T follicular helper cell (primary cell): ENCODE results near the gene HYDIN.

ENCODE experiments used
- DNase-seq: peaks from one replicate; pipeline ENCODE4 v3.0.0-alpha.2; 2020; ENCODE audit warnings: low read depth
- total RNA-seq, 2 experiments: gene quantifications; one replicate each; lab custom pipeline; 2026; lab: John Stamatoyannopoulos, UW

Gene HYDIN
- 0 reads per million in 2 experiments for total RNA-seq

DNA sequence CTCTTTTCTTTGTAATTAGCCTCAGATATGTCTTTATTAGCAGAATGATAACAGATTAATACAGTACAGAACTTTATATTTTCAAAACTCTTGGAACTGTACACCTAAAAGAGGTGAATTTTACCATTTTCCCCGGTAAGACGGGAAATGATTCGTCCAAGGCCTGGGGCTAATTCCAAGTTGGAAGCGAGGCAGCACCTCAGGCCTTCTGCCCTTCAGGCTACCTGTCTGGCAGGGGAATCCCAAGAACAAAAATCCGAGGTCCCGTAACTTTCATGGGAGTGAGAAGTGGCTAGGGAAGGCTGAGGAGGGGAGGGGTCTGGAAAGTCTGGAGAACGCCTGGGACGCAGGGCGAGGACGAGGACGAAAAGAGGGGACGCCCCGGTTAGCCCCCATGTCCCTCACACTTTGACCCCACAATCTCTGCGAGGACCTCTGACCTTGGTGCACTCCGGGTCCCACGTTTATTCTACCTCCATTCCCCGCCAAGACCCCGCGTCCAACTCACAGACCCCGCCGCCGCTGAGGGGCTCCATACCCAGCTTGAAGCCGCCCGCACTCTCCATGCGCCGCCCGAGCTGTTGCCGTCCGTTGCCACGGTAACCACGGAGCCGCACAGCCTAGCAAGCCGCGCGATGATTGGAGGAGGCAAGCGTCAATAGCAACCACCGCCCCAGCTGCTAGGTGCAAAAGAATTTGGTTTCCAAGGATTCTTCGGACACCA lies at the start of gene HYDIN:
HYDIN (minus strand) TSS at position 601 of the 724 bp plus-strand sequence. CDS start 43,827 bp downstream, outside the sequence.
- no peak for DNase-seq

DNA sequence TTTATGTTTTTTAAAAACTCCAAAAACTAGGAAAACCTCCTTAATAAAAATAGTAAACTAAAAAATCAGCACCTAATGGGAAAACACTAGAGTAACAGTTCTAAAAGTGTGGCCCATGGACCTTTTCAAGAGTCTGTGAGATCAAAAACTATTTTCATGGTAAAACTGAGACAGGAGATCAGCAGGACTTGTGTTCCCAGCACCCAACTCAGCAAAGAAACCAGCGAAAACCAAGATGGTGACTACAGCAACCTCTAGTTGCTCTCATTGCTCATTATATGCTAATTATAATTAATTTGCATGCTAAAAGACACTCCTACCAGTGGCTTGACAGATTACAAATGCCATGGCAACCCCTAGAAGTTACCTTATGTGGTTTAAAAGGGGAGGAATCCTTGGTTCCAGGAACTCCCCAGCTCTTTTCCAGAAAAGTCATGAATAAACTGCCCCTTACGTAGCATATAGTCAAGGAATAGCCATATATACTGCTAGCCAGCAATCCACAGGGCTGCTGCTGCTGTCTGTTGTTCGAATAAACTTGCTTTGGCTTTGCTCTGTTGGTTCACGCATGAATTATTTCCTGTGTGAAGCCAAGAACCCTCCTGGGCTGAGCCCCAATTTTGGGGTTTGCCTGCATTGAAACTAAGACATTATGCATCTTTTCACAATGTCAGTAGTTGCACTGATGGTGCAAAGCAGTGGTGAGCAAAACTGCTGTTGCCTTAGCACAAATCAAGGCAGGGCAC lies 46.2 kb upstream of the HYDIN start:
- no peak for DNase-seq

DNA sequence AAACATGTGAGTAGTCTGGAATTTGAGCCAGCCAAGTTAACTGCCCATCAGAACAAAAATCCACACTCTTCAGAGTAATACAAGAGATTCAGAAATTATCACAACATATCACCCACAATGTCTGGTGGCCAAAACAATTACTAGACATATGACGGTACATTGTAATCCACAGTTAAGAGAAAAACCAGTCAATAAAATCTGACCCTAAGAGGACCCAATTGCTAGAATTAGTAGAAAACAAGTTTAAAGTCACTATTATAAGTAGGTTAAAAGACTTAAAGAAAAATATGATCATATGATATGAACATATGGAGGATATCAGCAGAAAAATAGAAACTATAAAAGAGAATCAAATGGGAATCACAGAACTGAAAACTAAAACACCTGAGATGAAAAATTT lies 42.9 kb upstream of the HYDIN start:
- no peak for DNase-seq

DNA sequence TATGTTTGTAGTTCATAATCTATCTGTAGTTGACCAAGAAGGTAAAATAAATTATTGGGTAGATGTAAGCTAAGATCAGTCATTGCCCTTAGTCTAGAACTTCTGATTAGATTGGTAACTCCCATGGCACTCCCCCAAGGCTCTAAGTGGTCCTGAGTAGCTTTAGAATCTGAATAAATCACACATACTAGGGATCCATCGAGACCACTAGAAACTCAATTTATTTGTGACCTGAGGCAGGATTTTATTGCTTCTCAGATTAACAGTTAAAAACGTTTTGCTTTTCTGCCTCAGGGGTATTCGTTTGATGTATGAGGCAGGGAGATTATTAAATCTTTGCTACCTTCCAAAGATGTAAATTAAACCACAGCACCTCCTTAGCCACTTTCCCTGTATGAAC lies 33.8 kb upstream of the HYDIN start:
- DNase-seq: no peak

DNA sequence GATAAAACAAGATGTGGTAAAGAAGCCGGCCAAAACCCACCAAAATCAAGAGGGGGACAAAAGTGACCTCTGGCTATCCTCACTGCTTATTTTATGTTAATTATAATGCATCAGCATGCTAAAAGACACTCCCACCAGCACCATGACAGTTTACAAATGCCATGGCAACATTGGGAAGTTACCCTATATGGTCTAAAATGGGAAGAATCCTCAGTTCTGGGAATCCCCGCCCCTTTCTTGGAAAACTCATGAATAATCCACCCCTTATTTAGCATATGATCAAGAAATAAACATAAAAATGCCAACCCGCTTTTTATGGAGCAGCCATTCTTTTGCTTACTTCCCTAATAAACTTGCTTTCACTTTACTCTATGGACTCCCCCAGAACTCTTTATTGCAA lies 33.1 kb upstream of the HYDIN start:
- DNase-seq: no peak

DNA sequence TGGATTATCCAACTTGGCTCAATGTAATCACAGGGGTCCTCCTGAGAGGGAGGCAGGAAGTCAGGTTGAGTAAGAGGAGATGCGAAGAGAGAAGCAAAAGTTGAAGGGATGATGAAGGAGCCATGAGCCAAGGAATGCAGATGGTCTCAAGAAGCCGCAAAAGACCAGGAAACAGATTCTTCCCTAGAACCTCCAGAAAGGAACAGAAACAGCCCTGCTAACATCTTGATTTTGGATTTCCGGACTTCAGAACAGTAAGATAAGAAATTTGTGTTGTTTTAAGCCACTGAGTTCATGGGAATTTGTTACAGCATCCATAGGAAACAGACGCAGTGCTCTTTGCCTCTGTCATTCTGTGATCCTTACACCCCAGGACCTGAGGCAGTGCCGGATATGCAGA lies 31.9 kb upstream of the HYDIN start:
- DNase-seq: no peak

DNA sequence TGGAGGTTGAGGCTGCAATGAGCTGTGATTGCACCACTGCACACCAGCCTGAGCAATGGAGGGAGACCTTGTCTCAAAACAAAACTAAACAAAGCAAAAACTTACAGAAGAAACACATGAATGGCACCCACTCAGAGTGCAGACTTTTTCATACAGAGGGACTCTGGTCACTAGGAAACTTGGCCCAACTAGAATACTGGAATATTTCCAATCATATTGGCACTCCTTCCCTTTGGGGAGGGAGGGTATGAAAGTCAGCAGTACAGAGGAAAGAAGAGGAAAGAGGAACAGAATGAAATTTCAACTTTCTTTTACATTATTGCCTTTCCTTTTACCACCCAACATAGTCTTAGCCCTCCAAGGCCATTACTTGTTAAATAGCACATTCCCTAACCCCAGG lies 30.5 kb upstream of the HYDIN start:
- DNase-seq: no peak

DNA sequence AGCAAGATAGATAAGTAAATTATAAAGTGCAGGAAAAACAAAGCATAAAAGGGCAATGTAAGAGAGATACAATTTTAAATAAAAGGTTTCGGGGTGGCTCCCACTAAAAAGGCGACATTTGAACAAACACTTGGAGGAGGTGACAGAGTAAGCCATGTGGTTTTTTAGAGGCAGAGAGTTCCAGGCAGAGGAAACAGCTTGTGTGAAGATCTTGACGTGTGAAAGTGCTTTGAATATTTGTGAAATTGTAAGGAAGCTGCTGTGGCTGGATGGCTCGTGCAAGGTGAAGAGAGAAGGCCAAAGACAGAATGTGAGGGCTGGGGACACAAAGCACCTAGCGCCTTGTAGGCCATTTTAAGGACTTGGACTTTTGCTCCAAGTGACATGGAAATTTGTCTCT lies 28.6 kb upstream of the HYDIN start:
- no peak for DNase-seq

DNA sequence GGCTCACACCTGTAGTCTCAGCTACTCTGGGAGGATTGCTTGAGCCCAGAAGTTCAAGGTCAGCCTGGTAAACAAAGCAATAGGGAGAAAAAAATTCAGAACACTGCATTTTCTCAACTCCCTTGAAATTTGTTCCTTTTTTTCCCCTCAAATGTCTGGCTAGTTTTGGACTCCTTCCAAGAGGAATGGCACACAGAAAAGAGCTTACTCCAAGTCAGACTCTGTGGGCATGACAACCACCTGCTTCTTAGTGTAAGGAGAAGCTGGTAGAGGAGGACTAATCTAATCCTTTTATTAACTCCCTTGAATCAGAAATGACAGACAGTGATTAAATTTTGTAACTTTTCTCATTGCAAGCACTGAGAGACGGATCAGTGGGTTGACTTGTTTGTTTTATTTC lies 27.9 kb upstream of the HYDIN start:
- no peak for DNase-seq

DNA sequence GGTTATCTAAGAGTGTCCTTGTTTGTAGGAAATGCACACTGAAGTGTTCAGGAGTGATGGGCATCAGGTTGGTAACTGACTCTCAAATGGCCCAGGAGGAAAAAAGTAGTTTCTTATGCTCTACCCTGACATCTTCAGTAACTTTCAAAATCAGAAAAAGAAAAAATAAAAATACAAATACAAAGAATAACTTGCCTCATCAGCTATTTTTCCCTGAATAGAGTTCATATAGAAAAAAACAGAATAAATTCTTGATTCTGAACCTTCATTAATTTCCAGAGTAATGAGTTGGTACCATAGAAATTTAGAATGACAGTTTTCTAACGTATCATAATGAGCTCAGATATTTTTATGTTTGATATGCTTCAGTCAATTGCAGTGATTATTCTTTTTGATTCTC lies 27.2 kb upstream of the HYDIN start:
- DNase-seq: no peak

DNA sequence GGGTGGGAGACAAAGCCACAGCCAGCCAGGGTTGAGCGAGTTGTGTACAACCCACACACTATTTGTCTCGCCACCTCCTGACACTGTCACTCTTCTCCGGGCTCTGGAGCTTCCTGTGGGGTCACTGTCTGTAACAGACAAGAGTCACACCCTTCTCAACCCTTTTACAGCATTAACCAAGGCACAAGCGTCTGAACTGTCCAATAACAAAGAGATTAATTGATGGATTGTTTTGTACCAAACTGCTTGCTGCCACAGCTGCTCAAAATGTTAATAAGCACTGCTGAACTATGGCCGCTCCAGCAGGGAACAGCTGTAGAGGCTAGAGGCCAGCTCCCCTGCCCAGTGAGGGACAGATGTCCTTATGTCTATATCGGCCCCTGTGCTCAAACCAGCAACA lies 25.2 kb upstream of the HYDIN start:
- no peak for DNase-seq

DNA sequence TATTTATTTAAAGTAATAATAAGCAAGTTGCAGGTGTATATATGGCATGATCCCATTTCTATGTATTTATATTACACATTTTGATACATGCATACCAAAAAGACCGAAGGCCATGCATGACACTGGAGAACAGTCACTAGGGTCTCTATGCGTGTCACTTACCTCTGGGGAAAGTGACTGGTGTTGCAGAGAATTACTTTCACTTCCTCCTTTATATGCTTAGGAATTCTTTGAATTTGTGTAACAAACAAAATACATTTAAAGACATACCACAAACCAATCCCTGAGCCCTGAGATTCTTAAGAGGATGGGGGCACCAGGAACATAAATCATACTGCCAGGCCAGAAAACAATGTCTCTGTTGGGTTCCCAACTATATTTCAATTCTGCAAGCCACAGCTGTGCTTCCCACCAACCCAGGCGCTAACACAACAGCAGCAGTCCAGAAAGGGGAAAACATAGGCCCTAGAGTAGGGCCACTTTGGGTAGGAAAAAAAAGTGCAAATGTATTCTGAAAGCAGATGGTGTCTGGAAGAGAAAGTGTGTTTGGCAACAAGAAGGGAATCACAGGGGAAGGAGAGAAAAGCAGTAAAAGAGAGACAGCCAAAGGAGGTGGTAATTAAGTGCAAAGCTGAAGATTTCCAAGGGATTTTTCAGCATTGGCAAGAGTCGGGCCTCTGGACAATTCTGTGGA lies 24.5 kb upstream of the HYDIN start:
- no peak for DNase-seq

DNA sequence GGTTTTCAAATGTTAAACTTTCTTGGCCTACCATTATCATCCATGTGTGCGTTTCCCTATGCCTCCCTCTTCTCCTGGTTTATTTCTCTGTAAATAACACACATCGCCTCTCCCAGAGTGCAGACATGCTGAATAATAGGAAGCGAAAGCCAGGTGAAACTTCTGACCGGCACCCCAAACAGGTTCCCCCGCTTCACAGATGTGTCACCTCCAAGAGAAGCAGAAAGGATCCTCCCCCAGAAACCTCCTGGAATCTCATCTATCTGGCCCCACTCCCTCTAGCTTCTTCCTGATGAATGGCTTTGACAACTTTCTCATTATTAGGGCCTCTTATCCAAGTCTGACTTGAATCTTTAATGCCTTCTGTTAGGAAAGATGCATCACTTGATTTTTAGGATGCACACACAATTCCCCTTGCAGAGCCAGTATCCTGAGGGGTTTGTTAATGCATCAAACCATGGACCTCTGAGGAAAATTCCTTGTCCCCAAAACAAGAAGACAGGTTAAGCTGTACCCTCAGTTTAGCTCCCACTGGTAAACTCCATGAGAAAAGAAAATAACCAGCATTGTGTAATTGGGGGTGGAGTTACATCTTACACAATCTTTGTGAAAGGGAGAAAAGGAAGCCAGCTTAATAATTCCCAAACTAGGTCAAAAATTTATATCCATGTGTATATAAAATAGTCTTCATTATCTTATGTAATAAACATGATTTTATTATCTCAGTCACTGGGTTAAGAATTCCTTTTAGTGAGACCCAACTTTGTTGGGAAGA lies 20.1 kb upstream of the HYDIN start:
- DNase-seq: no peak

DNA sequence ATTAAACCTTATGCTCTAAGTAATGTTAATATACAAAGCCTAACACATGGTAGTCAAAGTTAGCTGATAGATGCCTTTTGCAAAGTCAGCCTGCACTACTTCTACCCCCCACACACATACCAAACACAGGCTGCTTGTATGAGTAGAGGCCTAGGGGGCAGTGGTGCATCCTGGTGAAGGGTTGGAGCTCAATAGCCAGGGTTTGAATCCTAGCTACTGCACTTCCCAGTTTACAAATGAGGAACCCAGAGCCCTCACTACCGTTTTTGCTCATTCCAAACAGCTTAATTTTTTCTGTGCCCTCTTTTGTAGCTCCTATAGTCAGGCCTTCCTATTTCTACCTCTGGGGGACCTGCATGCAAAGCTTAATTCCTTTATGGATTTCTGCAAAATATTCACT lies 18.9 kb upstream of the HYDIN start:
- DNase-seq: no peak

DNA sequence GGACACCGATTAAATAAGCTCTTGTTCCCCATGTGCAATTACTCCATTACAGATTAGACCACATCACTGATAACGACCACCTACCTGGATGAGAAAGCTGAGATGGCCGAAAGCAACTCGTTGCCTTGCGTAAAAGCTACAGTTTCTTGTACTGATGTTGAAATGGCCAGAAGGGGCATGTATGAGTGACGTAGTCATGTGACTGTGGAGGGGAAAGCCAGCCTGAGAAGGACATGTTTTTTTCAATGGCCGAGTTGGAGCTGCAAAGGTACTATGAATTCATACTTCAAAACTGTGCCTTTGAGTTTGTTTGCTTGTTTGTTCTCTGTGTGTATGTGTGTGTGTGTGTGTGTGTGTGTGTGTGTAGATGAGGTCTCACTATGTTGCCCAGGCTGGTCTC lies 17.0 kb upstream of the HYDIN start:
- no peak for DNase-seq

DNA sequence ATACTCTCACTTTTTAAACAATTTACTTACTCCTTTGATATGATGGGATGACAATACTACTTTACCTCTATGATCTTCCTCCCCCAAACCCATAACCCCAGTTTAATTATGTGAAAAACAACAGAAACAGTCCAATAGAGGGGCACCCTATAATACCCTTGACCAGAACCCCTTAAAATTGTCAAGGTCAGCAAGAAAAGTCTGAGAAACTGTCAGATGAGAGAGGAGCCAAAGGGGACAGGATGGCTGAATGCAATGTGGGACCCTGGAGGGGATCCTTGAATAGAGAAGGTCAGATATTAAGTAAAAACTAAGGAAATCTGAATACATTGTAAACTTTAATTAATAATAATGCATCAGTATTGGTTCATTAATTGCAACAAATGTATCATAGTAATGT lies 15.8 kb upstream of the HYDIN start:
- DNase-seq: no peak

DNA sequence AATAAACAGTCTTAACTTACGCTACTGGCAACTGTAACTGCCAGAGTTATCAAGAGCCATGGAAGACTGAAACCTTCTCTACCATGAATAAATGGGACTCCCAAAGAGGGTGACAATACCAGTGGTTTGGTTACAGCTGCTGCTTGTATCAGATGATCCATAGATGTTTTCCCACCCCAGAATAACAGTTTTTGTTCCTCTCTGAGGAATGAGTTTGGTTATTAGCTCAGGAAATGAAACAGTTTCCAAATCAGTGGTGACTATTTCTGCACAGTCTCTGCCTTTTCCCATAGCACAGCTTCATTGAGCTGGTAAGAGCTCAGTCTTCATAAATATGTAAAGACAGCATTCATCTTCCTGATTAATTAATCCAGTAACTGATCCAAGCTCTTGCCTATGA lies 14.0 kb upstream of the HYDIN start:
- DNase-seq: no peak

DNA sequence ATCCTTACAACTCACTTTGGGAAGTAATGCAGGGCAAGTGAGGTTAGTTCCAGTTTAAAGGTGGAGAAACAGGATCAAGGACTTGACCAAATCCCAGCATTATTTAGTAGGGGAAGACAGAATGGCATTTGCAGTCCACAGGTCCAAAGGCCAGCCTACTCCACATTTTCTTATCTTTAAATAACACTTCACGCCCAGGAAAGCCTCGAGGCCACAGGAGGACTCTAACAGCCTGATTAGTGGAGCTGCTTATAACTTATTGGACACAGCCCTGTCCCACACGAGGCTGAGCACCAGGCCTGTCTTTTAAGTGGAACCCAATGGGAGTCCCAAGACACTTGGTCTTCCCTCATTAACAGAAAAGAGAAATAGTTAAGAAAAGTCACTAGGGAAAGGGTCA lies 12.1 kb upstream of the HYDIN start:
- no peak for DNase-seq

DNA sequence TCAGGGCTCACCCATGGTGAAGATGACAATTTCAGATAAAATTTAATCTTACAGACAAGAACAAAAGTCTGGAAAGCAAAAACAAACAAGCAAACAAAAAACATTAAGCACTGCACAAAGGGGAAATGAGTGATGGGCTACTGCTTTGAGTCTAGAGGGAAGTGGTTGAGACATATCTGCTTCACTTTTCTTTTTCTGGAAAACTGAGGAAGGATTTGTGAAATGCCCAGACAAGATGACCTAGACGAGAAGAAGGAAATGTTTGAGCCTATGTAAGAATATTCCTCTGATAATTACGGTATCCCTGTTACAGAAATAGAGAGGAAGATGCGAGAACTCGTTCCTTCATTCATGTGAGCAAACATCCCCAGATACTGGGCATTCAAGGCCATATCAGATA lies 11.5 kb upstream of the HYDIN start:
- no peak for DNase-seq

DNA sequence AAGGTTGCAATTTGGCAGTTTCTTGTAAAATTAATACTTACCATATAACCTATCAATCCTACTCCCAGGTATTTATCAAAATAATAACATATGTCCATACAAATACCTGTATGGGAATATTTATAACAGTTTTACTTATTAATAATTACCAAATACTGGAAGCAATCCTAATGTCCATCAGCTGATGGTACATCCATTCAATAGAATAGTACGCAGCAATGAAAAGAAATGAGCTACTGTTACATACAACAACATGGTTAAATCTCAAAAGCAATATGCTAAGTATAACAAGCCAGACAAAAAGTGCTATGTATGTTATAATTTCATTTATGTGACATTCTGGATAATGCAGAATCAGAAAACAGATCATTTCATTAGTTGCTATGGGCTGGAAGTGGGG lies 1.2 kb downstream of the HYDIN start:
- DNase-seq: no peak

DNA sequence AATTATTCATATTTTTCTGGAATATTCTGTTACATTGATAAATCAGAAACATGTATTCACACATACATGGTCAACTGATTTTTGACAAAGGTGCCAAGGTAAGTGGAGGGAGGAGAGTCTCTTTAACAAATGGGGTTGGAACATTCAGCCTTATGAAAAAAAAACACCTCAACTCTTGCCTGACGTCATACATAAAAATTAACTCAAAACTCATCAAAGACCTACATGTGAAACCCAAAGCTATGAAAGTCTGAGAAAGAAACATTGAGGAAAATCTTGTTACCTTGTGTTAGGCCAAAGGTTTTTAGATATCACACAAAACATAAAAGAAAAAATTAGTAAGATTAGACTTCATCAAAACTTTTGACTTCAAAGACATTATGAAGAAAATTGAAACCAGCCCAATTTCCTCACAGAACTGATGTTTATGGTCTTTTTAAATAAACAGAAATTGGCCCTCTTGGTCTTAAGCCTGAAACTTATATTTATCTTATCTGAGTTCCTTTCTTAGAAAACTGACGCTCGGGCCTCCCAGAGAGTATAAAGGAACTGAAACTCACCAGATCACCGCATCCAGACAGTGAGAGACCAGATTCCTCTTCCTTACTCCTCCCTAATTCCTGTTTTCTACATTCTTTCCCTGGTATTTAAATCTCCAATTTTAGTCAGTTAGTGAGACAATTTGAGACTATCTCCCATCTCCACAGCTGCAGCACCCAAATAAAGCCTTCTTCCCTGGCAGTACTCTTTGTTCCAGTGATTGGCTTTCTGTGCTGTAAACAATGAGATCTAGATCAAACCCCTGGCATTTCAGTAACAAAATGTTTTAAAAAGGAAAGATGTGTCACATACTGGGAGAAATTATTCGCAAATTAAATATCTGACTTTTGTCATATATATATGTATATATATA lies 4.0 kb downstream of the HYDIN start:
- no peak for DNase-seq
